Left ventricle myocardium inferior (tissue), 1 donor: ENCODE data around the gene PPP6C. TPM values are rescaled to one million over a fixed set of nuclear protein-coding genes. Genes with fewer than 3 reads are reported as not detected.
"Not testable (repeated sequence)": the region's sequence is repeated elsewhere in the genome, so short reads cannot be mapped to it uniquely, and the experiment has no call there.

Experiments
- DNase-seq: peaks from one replicate; pipeline ENCODE4 v3.0.0-alpha.2; 2020
- H3K27ac ChIP-seq: fragments of 200-600 bp; replicated peaks from 2 replicates; pipeline ENCODE4 v1.8.0; 2021
- H3K27me3 ChIP-seq: fragments of 200-600 bp; 2 replicates; pipeline ENCODE4 v1.8.0; 2021; ENCODE audit warnings: low read depth
- H3K36me3 ChIP-seq: fragments of 200-600 bp; 2 replicates; pipeline ENCODE4 v1.8.0; 2021
- H3K4me1 ChIP-seq: fragments of 200-600 bp; 2 replicates; pipeline ENCODE4 v1.8.0; 2021
- H3K4me3 ChIP-seq: fragments of 200-600 bp; 2 replicates; pipeline ENCODE4 v1.8.0; 2021; ENCODE audit warnings: mild to moderate bottlenecking, moderate library complexity
- H3K9me3 ChIP-seq: fragments of 200-600 bp; replicated peaks from 2 replicates; pipeline ENCODE4 v1.8.0; 2021
- CTCF ChIP-seq: fragments of 200-600 bp; IDR thresholded peaks from 2 replicates; pipeline ENCODE4 v1.8.0; 2021; ENCODE audit warnings: antibody characterized with exemption, mild to moderate bottlenecking, borderline replicate concordance
- intact Hi-C: fragments of 100-400 bp; cut with micrococcal nuclease; formaldehyde crosslinking; loops from one replicate; pipeline ENCODE4 v1.11.0; 2022
- total RNA-seq: library from RNA; stranded (reverse); fragmentation: NEBNext Ultra II Directional; extraction: Animal tissue kit (Norgen Biotek cat#: 25700); gene quantifications from one replicate; pipeline ENCODE4 v1.2.1, GENCODE V29; 2021
- donor health status: DM: no; HTN: yes; CAD: no; lungs with severe emphysema.

The PPP6C gene
- total RNA-seq, 1 donor from 2014 or later = 36.4 TPM

GRCh38 chr9:125233678-125234077 is 44.1 kb upstream of the PPP6C start:
- H3K27ac ChIP-seq = no peak overlapping the region
- intact Hi-C loops = no loop called here
- no peak for TF ChIP-seq CTCF
- H3K4me1 ChIP-seq = peaks cover 41% of the 10 kb centered on the region
- DNase-seq = no peak
- no peak overlapping the region for H3K4me3 ChIP-seq
- H3K27me3 ChIP-seq = no peaks in the 10 kb centered on the region
- peaks cover 88% of the 10 kb centered on the region for H3K36me3 ChIP-seq
- H3K9me3 ChIP-seq = no peaks in the 10 kb centered on the region

- H3K27me3 ChIP-seq = no peaks in the 10 kb centered on the region
- intact Hi-C loops = no loop called here
- H3K4me1 ChIP-seq = no peaks in the 10 kb centered on the region
- no peak overlapping the region for H3K27ac ChIP-seq
- no peak for TF ChIP-seq CTCF
- no peak for DNase-seq
- no peak overlapping the region for H3K4me3 ChIP-seq
- H3K36me3 ChIP-seq = peaks cover 54% of the 10 kb centered on the region
- no peaks in the 10 kb centered on the region for H3K9me3 ChIP-seq
These were observed 38.2 kb upstream of the PPP6C start for GRCh38 chr9:125227761-125228160.

- H3K9me3 ChIP-seq, DNase-seq, H3K4me1 ChIP-seq, H3K27ac ChIP-seq, H3K27me3 ChIP-seq, H3K4me3 ChIP-seq, intact Hi-C loops: not testable (repeated sequence)
- H3K36me3 ChIP-seq = peaks cover 57% of the 10 kb centered on the region
These were observed 35.3 kb upstream of the PPP6C start for GRCh38 chr9:125224858-125225257.

GRCh38 chr9:125218621-125219020 is 29.0 kb upstream of the PPP6C start:
- H3K4me1 ChIP-seq = no peaks in the 10 kb centered on the region
- no peak overlapping the region for H3K27ac ChIP-seq
- TF ChIP-seq CTCF = no peak
- H3K27me3 ChIP-seq = no peaks in the 10 kb centered on the region
- no peak for DNase-seq
- intact Hi-C loops = no loop called here
- peaks cover 54% of the 10 kb centered on the region for H3K36me3 ChIP-seq
- no peaks in the 10 kb centered on the region for H3K9me3 ChIP-seq
- no peak overlapping the region for H3K4me3 ChIP-seq

- no peaks in the 10 kb centered on the region for H3K9me3 ChIP-seq
- no peak for DNase-seq
- no peaks in the 10 kb centered on the region for H3K27me3 ChIP-seq
- no peaks in the 10 kb centered on the region for H3K4me1 ChIP-seq
- H3K27ac ChIP-seq = no peak overlapping the region
- H3K36me3 ChIP-seq = peaks cover 49% of the 10 kb centered on the region
- no peak for TF ChIP-seq CTCF
- H3K4me3 ChIP-seq = no peak overlapping the region
- intact Hi-C loops = no loop called here
These were observed 24.6 kb upstream of the PPP6C start for GRCh38 chr9:125214186-125214585.

- Histone ChIP-seq H3K4me1 (peaks cover 11% of the 10 kb centered on the region), H3K9me3 (no peaks in the 10 kb centered on the region), H3K27me3 (no peaks in the 10 kb centered on the region), H3K4me3 (no peak overlapping the region), H3K36me3 (peaks cover 64% of the 10 kb centered on the region), H3K27ac (no peak overlapping the region)
- no peak for DNase-seq
- intact Hi-C loops = no loop called here
- no peak for TF ChIP-seq CTCF
These were observed 14.9 kb upstream of the PPP6C start for GRCh38 chr9:125204477-125204876.
